Neuronal stem cell (in vitro differentiated cells): ENCODE measurements around the gene POP5.

Source experiments
- DNase-seq: peaks from one replicate; pipeline ENCODE4 v3.0.0-alpha.2; 2013; ENCODE audit warnings: low spot score
- H2AFZ ChIP-seq: one replicate; pipeline ENCODE4 v1.6.1; 2013; ENCODE audit warnings: mild to moderate bottlenecking, low read length, inconsistent platforms
- H2AK5ac ChIP-seq: 2 replicates; pipeline ENCODE4 v1.6.1; 2013; ENCODE audit warnings: low read depth, mild to moderate bottlenecking, inconsistent platforms, low read length, moderate library complexity, mixed read lengths
- H2BK120ac ChIP-seq: 2 replicates; pipeline ENCODE4 v1.6.1; 2013; ENCODE audit warnings: low read depth, mild to moderate bottlenecking, inconsistent platforms, low read length, moderate library complexity, mixed read lengths
- H2BK12ac ChIP-seq: one replicate; pipeline ENCODE4 v1.6.1; 2013; ENCODE audit warnings: low read length, inconsistent platforms
- H2BK15ac ChIP-seq: 2 replicates; pipeline ENCODE4 v1.6.1; 2013; ENCODE audit warnings: mild to moderate bottlenecking, low read length, inconsistent platforms, mixed read lengths
- H2BK5ac ChIP-seq: one replicate; pipeline ENCODE4 v1.6.1; 2013; ENCODE audit warnings: inconsistent platforms, mild to moderate bottlenecking, low read length, moderate library complexity
- H3K14ac ChIP-seq: one replicate; pipeline ENCODE4 v1.6.1; 2013; ENCODE audit warnings: low read length, inconsistent platforms
- H3K18ac ChIP-seq: 2 replicates; pipeline ENCODE4 v1.6.1; 2013; ENCODE audit warnings: low read length, inconsistent platforms
- H3K23ac ChIP-seq: 2 replicates; pipeline ENCODE4 v1.6.1; 2013; ENCODE audit warnings: low read depth, mild to moderate bottlenecking, mixed read lengths, low read length, inconsistent platforms; ENCODE audit not compliant: poor library complexity
- H3K27ac ChIP-seq: replicated peaks from 3 replicates; pipeline ENCODE4 v1.5.1; 2013; ENCODE audit warnings: low read length, inconsistent platforms
- H3K27me3 ChIP-seq, 3 experiments: 2 replicates each; pipeline ENCODE4 v1.6.1; 2013; ENCODE audit warnings: low read length in 3 of 3, mild to moderate bottlenecking in 2 of 3, inconsistent platforms in 1 of 3, low read depth in 1 of 3, mixed read lengths in 1 of 3, moderate library complexity in 1 of 3; ENCODE audit not compliant: control insufficient read depth in 3 of 3, insufficient read depth in 3 of 3
- H3K36me3 ChIP-seq, 2 donors: replicated peaks in 1 of 2; 2 replicates each; pipeline ENCODE4 v1.6.1; 2013; ENCODE audit warnings: low read length in 2 of 2; ENCODE audit not compliant: control insufficient read depth in 2 of 2, insufficient read depth in 2 of 2
- H3K4ac ChIP-seq: 2 replicates; pipeline ENCODE4 v1.6.1; 2013; ENCODE audit warnings: inconsistent platforms, mild to moderate bottlenecking, low read length, moderate library complexity
- H3K4me1 ChIP-seq, 2 donors: 1 replicate in 1 of 2; 2 replicates in 1 of 2; pipeline ENCODE4 v1.6.1; 2013; ENCODE audit warnings: low read length in 2 of 2, low read depth in 1 of 2; ENCODE audit not compliant: control insufficient read depth in 2 of 2, insufficient read depth in 1 of 2
- H3K4me2 ChIP-seq: one replicate; pipeline ENCODE4 v1.6.1; 2013; ENCODE audit warnings: mild to moderate bottlenecking, low read length, inconsistent platforms; ENCODE audit not compliant: insufficient read depth, poor library complexity, severe bottlenecking
- H3K4me3 ChIP-seq, 2 donors: 2 replicates each; pipeline ENCODE4 v1.5.1; 2013; ENCODE audit warnings: low read length in 2 of 2, mild to moderate bottlenecking in 2 of 2, inconsistent platforms in 1 of 2, moderate library complexity in 1 of 2
- H3K79me1 ChIP-seq: one replicate; pipeline ENCODE4 v1.6.1; 2013; ENCODE audit warnings: low read depth, mild to moderate bottlenecking, inconsistent platforms, low read length, moderate library complexity
- H3K9ac ChIP-seq: one replicate; pipeline ENCODE4 v1.6.1; 2013; ENCODE audit warnings: mild to moderate bottlenecking, low read depth, low read length, inconsistent platforms; ENCODE audit not compliant: poor library complexity
- H3K9me3 ChIP-seq, 2 donors: replicated peaks in 1 of 2; 2 replicates each; pipeline versions ENCODE3 to v1.6.1; 2013; ENCODE audit warnings: low read length in 2 of 2, mild to moderate bottlenecking in 2 of 2, inconsistent platforms in 1 of 2, low read depth in 1 of 2, mixed read lengths in 1 of 2, moderate library complexity in 1 of 2; ENCODE audit not compliant: control insufficient read depth in 2 of 2, insufficient read depth in 1 of 2
- H4K8ac ChIP-seq: one replicate; pipeline ENCODE4 v1.6.1; 2013; ENCODE audit warnings: low read depth, mild to moderate bottlenecking, inconsistent platforms, low read length, moderate library complexity
- H4K91ac ChIP-seq: one replicate; pipeline ENCODE4 v1.6.1; 2013; ENCODE audit warnings: low read length, low read depth, mild to moderate bottlenecking, inconsistent platforms; ENCODE audit not compliant: poor library complexity
- WGBS, 2 donors: extraction: QIAGEN DNeasy Blood & Tissue Kit; methylation state at CpG; one replicate each; pipeline ENCODE4 v1.1.7; 2013; ENCODE audit warnings: missing lambda C conversion rate in 2 of 2, mixed read lengths in 1 of 2; ENCODE audit not compliant: insufficient read length in 2 of 2, insufficient replicate concordance in 1 of 2; ENCODE audit errors: extremely low coverage in 2 of 2; 5-methylcytosine and 5-hydroxymethylcytosine counted together

The POP5 gene

DNA sequence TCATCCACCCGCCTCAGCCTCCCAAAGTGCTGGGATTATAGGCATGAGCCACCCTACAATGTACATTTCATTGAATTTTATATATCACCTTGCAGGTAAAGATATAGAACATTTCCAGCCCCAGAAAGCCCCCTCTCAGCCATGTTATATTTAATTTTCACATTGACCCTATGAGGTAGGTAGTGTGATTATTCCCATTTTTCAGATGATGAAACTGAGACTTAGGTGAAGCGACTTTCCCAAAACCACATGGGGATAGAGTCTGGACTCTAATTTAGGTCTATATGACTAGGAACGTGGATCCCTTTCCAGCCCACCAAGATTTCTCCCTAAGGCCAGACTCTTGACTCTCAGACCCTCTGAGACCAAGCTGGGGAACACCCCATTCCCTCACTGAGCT lies 15.7 kb upstream of the POP5 start:
- WGBS, 2 donors = no CpG with 5 or more reads among the region's 3 CpGs
- Histone ChIP-seq H2AFZ (no peak overlapping the region), H3K4me3 (no peak overlapping the region), H3K23ac (no peak overlapping the region), H2BK5ac (no peak overlapping the region), H3K14ac (no peak overlapping the region), H2BK15ac (no peak overlapping the region), H3K9me3 (no peaks in the 10 kb centered on the region), H2BK12ac (no peak overlapping the region), H3K18ac (no peak overlapping the region), H3K4me2 (no peak overlapping the region), H3K4ac (no peak overlapping the region), H3K27me3 (peaks cover 0 to 47% (median 0%) of the 10 kb centered on the region in 3 experiments), H3K79me1 (no peaks in the 10 kb centered on the region), H3K9ac (no peak overlapping the region), H3K27ac (no peak overlapping the region), H2BK120ac (no peak overlapping the region), H4K8ac (no peak overlapping the region), H3K4me1 (peaks cover 2 to 13% of the 10 kb centered on the region in 2 donors), H4K91ac (no peak overlapping the region), H3K36me3 (no peaks in the 10 kb centered on the region), H2AK5ac (peak overlapping the region; percentile 30)
- DNase-seq = no peak

DNA sequence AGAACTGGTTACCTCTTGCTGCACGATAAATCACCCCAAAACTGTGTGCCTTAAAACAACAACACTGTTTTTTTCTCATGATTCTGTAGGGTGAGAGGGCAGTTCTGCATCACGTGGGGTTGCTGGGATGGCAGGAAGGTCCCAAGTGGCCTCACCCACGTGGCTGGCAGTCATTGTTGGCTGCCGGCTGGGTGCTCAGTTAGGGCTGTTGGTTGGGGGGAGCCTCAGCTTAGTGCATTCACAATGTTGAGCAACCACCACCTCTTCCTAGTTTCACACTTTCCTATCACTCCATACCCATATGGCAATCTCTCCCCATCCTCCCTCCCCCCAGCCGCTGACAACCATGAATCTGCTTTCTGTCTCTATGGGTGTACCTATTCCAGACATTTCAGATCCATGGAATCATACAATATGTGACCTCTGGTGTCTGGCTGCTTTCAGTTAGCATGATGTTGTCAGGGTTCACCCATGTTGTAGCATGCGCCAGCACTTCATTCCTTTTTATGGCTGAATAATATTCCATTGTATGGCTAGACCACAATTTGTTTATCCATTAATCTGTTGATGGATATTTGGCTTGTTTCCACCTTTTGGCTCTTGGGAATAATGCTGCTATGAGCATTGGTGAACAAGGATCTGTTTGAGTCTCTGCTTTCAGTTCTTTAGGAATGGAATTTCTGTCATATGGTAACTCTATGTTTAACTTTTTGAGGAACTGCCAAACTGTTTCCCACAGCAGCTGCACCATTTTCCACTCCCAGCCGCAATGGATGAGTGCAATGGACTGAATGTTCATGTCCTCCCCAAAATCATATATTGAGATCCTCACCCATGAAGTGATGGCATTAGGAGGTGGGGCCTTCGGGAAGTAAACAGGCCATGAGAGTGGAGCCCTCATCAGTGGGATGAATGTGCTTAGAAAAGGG lies 11.2 kb upstream of the POP5 start:
- H3K27ac ChIP-seq = no peak overlapping the region
- H2AK5ac ChIP-seq = no peak overlapping the region
- no peak overlapping the region for H2BK120ac ChIP-seq
- H3K14ac ChIP-seq = no peak overlapping the region
- H3K79me1 ChIP-seq = no peaks in the 10 kb centered on the region
- H2AFZ ChIP-seq = no peak overlapping the region
- H3K18ac ChIP-seq = no peak overlapping the region
- H4K8ac ChIP-seq = no peak overlapping the region
- no peak overlapping the region for H3K4me2 ChIP-seq
- H3K27me3 ChIP-seq = peaks cover 0 to 27% (median 0%) of the 10 kb centered on the region in 3 experiments
- H3K4me3 ChIP-seq = no peak overlapping the region
- no peak overlapping the region for H3K9ac ChIP-seq
- no peak for DNase-seq
- no CpG with 5 or more reads among the region's 8 CpGs for WGBS, 2 donors
- no peaks in the 10 kb centered on the region for H3K36me3 ChIP-seq
- no peak overlapping the region for H2BK5ac ChIP-seq
- no peak overlapping the region for H3K4ac ChIP-seq
- H2BK15ac ChIP-seq = no peak overlapping the region
- no peak overlapping the region for H3K23ac ChIP-seq
- H4K91ac ChIP-seq = no peak overlapping the region
- H3K4me1 ChIP-seq = no peaks in the 10 kb centered on the region
- no peaks in the 10 kb centered on the region for H3K9me3 ChIP-seq
- no peak overlapping the region for H2BK12ac ChIP-seq

DNA sequence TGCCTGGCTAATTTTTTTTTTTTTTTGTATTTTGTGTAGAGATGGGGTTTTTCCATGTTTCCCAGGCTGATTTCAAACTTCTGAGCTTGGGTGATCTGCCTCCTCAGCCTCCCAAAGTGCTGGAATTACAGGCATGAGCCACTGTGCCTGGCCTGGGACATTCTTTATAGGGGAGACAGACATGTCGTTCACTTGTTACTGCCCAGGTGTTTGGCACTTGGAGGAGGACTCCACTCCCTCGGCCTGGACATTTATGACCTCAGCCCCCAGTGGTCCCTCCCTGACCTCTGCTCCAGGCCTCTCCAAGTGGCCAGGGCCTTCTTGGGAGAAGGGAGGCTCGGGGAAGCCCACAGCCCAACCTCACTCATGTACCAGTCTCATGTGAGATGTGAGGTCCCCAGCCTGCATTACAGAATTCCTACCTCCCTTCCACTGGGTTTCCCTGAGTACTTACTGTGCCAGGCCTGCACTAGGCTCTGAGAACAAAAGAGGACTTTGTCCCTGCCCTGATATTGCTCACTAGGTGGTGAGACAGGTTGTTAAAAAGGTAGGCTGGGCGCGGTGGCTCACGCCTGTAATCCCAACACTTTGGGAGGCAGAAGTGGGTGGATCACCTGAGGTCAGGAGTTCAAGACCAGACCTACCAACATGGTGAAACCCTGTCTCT lies 9.7 kb upstream of the POP5 start:
- peaks cover 0 to 3% of the 10 kb centered on the region in 2 donors for H3K4me1 ChIP-seq
- H3K4me3 ChIP-seq = no peak overlapping the region
- no peak overlapping the region for H4K91ac ChIP-seq
- no peak overlapping the region for H4K8ac ChIP-seq
- no CpG with 5 or more reads among the region's 6 CpGs for WGBS, 2 donors
- H2AFZ ChIP-seq = no peak overlapping the region
- no peak overlapping the region for H2BK5ac ChIP-seq
- no peak overlapping the region for H3K4me2 ChIP-seq
- H3K9ac ChIP-seq = no peak overlapping the region
- DNase-seq = no peak
- H2BK15ac ChIP-seq = no peak overlapping the region
- H3K4ac ChIP-seq = no peak overlapping the region
- H3K18ac ChIP-seq = no peak overlapping the region
- H3K27me3 ChIP-seq = peaks cover 0 to 37% (median 0%) of the 10 kb centered on the region in 3 experiments
- no peaks in the 10 kb centered on the region for H3K36me3 ChIP-seq
- H2BK12ac ChIP-seq = no peak overlapping the region
- no peak overlapping the region for H2AK5ac ChIP-seq
- no peaks in the 10 kb centered on the region for H3K79me1 ChIP-seq
- no peaks in the 10 kb centered on the region for H3K9me3 ChIP-seq
- no peak overlapping the region for H2BK120ac ChIP-seq
- no peak overlapping the region for H3K14ac ChIP-seq
- peak overlapping the region; percentile 20 for H3K23ac ChIP-seq
- H3K27ac ChIP-seq = no peak overlapping the region
